Hematopoietic multipotent progenitor cell treated with erythropoietin and hydrocortisone succinate and interleukin-3 and kit ligand, for 15 days (in vitro differentiated cells): ENCODE measurements around the gene BARHL1.
"Not testable (repeated sequence)": the region's sequence is repeated elsewhere in the genome, so short reads cannot be mapped to it uniquely, and the experiment has no call there.

ENCODE experiments used
- DNase-seq: peaks from one replicate; pipeline ENCODE4 v3.0.0-alpha.2; 2015; ENCODE audit warnings: low spot score

The BARHL1 gene

DNA sequence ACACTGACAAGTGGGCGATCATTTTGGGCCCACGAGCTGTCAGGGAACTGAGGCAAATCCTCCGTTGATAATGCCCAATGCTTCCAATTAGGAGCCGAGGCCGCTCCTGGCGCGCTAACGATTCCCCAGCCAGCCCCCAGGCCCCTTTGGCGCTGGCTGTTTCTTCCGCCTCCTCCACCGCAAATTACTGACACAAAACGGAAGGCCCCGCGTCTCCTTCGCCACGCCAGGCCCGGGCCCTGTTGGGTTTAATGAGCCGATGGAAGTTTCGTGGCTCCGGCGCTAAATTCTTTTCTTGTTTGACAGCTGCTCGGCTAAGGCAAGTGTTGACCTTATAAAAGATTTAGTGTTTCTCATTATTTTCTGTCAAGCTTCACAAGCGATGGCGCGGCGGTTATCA, 25.7 kb upstream of the BARHL1 start:
- no peak for DNase-seq

DNA sequence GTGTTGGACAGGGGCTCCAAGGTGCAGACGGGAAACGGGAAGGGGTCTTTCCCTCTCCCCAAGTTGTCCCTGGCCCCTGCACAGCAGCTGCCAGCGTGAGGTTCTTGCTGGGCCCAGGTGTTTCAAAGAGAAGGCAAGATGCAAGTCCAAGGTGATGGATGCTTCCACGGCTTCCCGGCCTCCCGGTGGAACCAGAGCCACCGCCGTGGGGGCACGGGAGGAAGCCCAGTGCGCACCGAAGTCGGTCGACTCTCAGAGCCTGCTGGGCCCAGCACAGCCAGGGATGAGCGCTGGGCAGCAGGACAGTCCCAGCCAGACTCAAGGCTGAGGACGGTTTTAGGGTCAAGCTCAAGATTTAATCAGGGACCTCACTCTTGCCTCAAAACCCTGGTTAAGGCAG, 25.2 kb upstream of the BARHL1 start:
- DNase-seq = no peak

DNA sequence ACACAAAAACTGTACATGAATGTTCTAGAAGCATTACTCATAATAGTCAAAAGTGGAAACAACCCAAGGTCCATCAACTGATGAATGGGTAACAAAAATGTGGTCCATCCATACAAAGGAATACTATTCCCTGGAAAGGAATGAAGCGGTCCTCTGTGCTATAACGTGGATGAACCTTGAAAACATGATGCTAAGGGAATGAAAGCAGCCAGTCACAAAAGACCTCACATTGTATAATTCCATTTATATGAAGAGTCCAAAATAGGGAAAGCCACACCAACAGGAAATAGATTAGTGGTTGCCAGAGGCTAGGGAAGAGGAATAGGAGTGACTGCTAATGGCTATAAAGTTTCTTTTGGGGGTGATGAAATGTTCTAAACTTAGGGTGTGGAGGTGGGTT, 22.7 kb upstream of the BARHL1 start:
- no peak for DNase-seq

DNA sequence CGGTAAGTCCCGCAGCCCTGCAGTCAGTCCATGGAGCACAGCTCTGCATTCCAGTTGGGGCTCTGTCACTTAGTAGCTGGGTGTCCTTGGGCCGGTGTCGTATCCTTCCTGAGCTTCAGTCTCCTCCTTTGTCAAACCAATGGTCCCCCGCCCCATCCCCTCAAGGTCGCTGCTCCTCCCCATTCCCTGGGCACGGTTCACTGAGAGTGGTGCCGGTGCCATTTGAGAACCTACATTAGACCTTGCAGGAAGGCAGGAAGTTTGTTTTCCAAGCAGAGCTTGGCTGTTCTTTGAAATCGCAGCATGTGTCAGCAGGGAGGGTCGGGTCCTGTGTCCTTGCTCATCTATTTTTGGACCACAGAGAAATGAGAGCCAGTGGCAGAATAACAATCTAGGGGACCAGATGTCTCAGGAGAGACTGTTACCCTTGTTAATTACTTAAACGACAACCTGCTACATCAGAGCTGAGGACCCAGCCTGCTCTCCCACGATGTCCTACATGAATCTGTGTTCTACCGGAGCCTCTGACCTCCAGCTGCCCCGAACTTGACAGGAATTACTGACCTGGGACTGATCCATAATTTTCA, 21.7 kb upstream of the BARHL1 start:
- DNase-seq = no peak

DNA sequence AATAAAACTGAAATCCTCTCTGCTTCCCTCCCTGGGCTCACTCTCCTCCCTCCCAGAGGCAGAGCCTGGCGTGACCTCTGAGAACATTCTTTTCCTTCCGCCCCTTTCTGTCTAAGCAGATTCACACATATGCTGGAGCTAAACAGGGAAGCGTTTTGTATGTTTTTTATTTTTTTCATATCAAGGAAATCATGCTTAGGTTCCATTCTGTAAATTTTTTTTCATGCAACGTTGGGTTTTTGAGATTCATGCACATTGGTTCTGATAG, 20.2 kb upstream of the BARHL1 start:
- DNase-seq = no peak

DNA sequence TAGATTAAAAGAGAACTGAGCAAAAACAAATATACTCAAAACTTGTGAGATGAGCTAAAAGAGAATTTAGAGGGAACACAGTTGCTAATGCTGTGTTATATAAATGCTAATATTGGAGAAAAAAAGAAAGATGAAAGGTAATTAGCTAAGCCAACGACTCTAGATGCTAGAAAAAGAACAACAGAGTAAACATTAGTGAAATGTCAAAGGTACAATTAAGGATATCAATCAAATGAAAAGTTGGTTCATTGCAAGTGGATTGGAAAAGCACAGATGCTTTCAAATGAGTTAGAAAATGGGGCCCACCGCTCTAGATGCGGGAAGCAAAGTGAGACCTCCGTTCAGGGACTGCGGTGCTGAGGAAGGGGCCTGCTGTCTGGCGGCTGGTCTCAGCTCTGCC, 17.9 kb upstream of the BARHL1 start:
- DNase-seq = no peak

DNA sequence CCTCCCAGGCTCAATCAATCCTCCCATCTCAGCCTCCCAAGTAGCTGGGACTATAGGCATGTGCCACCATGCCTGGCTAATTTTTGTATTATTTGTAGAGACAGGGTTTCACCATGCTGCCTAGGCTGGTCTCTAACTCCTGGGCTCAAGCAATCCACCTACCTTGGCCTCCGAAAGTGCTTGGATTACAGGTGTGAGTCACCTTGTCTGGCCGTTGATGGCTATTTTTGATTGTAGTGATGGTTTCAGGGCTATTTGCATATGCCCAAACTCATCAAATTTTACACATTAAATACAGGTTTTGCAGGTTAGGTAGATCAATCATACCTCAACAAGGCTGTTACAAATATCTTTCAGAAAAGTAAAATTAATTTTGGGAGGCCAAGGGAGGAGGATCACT, 13.6 kb upstream of the BARHL1 start:
- not testable (repeated sequence) for DNase-seq

DNA sequence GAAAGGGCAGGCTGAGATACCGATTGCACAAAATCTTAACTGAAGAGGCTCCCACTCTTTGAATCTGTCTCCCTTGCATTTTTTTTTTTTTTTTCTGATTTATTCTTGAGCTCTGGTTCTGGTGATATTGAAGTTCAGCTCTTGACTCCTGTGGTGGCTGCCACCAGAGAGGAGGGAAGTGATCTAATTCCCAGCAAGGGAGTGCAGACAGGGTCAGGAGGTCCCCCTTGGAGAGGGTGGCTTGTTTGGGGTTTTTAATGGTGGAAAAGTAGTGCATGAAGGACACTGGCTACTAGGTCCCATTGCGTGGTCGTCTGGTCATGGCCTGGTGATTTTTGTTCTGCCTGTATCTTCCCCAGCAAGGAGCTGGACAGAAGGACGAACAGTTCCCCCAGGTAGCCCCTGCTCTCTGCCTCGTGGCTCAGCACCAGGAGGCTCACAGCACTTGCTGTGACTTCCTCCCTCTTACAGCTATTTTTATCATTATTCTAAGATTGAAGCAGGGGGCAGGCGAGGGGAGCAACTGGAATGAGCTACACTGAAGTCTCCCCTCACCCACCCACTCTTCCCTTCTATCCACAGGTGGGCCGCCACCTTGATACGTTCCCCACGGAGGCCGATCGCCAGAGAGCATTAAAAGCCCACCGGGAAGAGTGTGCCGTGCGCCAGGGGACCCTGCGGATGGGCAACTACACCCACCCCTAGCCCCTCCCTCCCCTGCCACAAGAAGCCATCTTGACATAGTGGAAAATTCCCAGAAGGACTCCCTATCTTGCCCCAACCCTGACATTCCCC, 10.4 kb upstream of the BARHL1 start:
- DNase-seq = no peak

DNA sequence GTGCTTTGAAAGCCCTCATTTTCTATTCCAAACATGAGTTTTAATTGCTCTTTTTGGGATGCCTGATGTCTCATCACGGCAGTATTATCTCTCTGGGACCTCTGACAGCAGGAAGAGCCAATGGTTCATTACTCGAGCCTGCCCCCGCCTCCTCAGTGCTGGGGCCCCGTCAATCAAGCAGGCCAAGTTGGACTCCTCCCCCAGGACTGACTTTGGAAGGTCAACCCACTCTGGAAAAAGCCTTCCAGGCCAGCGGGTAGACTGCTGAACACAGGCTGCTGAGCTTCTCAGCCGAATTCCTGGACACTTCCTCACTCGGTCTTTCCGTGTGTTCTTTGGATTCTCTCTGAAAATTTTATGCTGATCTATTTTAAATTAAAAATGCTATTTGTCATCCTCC, 9.5 kb upstream of the BARHL1 start:
- DNase-seq = no peak

DNA sequence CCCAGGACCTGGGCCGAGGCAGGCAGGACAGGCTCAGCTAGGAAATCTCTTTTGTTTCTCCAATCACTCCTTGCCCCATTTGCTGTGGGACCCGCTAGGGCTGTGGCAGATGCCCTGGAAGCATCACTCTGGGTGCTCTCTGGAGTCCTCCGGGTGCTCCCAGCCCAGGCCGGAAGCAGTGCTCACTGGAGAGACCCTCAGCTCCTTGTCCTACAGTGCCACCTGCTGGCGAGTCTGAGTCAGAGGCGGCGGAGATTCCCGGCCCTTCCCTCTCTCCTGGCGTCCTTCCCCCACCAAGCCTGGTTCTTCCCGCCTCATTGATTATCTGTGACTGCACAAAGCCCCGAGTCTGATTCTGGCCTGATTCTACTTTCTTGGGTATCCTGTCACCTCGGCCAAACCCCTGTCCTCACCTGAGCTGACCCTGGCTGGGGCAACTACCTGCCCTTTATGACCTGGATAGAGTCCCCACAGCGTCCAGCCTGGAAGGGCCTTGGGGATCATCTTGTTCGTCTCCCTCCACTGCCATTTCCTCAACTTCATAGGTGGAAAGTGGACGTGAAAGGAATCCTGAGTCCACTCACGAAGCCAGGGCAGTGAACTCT, 7.3 kb upstream of the BARHL1 start:
- peak; percentile 17 for DNase-seq

DNA sequence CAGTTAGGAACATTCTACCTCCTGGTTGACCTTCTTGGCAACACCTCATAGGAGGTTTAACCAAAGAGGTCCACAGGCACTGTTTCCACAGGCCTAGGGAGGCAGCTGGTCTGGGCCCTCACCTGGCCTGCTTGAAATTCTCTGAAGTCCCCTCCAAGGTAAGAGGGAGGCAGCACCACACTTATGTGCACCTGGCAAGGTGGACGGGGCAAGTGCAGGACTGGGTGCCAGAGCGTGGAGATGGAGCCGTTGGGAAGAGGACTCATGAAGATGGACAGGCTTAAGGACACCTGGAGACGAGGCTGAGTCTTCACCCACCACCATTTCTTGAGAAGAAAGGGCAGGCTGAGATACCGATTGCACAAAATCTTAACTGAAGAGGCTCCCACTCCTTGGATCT, 6.6 kb upstream of the BARHL1 start:
- DNase-seq = no peak

DNA sequence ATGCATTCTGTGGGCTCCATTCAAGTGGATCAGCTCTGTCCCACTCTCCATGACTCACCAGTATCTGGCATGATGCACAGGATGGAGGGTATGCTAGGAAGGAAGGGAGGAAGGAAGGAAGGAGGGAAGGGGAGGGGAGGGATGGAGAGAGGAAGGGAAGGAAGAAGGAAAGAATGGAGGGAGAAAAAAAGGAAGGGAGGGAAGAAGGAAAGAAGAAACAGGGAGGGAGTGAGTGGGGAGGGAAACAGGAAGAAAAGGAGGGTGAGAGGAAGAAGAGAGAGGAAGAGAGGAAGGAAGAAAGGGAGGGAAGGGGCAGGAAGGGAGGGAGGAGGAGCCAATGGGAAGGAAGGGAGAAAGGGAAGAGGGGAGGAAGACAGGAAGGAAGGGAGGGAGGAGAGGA, 5.3 kb upstream of the BARHL1 start:
- DNase-seq = no peak

DNA sequence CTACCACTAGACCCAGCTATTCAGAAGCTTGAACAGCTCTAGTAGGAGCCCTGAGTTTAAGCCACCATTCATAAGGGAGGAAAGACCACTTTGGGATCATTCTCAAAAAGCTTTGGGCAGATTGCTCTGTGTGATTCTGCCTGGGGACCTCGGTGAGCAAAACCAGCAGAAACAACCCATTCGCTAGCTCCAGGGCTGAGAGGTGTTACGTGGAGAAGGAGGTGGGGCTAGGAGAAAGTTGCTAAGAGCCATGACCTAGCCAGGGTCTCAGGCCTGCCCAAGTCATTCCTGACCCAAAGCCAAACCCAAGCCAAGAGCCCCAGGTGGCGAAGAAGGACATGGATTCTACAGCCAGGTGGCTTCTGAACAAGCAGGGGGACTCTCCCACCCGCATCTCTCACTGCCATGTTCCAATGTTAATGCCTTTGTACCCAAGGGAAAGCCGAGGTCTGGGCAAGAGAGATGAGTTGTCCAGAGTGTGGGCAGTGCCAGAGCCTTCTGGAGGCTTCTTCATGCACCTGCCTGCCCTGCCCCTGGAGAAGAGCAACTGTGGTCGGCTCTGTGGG, 4.0 kb upstream of the BARHL1 start:
- DNase-seq = no peak

DNA sequence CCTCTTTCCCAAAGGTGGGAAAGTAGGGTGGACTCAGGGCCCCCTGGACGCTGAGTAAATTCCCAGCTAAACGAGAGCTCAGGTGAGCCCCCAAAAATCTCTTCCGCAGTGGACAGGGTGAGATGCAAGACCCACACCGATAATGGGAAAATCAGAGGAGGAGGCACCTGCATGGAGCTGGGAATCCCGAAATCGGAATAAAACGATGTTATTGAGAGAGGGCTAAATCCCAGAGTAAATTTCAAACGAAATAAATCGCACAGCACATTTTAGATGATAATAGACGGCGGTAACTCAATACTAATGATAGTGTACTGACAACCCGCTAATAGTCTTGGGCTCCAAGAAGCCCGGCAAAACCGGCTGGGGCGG, 3.0 kb upstream of the BARHL1 start:
- DNase-seq = no peak

DNA sequence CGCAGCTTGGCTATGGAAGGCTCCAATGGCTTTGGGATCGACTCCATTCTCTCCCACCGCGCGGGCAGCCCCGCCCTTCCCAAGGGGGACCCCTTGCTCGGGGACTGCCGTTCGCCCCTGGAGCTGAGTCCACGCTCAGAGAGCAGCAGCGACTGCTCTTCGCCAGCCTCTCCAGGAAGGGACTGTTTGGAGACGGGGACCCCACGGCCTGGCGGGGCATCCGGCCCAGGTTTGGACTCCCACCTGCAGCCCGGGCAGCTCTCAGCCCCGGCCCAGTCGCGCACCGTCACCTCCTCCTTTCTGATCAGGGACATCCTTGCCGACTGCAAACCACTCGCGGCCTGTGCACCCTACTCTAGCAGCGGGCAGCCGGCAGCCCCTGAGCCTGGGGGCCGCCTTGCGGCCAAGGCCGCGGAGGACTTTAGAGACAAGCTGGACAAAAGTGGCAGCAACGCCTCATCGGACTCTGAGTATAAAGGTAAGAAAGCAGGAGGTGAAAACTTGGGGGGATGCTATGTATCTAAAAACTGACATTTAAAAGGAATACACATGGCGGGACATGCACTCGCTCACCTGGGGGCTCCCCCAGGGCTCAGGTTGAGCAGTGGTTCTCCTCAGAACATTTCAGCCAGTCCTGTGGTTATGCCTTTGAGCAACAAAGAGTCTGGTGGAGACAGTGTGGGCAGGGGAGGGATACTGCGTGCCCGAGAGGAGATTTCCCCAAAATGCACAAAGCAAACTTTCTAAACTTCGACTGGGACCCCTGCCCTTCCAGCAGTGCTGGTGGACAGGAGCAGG, 579 bp downstream of the BARHL1 start:
- DNase-seq = no peak

DNA sequence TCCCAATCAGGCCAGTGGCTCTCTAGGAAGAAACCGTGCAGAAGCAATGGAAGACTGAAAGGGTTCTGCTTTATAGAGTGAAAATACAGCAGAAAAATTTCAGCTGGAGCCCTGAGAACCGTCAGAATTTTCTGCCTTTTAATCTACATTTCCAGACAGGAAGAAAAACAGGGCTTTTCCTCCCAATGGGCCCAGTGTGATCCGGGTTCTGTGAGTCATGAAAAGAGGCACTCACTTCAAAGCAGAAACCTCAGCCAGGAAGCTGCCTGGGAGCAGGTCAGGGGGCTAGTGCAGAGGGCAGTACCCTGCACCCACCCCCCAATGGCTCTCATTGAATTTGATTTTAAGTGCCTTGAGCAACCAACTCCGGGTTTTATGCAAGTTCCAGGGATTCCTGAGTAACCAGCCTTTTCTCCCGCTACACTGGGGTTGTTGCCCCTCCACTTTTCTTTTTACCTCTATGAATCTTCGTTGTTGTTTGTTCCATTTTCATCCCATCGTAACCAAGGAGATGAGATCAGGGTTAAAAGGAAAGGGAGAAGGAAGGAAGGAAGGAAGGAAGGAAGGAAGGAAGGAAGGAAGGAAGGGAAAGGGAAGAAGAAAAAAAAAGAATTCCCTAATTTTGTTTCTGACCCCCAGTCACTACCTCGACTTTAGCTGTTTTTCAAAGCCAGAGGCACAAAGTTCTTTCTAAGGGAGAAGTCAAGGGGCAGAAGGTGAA, 1.3 kb downstream of the BARHL1 start:
- no peak for DNase-seq

DNA sequence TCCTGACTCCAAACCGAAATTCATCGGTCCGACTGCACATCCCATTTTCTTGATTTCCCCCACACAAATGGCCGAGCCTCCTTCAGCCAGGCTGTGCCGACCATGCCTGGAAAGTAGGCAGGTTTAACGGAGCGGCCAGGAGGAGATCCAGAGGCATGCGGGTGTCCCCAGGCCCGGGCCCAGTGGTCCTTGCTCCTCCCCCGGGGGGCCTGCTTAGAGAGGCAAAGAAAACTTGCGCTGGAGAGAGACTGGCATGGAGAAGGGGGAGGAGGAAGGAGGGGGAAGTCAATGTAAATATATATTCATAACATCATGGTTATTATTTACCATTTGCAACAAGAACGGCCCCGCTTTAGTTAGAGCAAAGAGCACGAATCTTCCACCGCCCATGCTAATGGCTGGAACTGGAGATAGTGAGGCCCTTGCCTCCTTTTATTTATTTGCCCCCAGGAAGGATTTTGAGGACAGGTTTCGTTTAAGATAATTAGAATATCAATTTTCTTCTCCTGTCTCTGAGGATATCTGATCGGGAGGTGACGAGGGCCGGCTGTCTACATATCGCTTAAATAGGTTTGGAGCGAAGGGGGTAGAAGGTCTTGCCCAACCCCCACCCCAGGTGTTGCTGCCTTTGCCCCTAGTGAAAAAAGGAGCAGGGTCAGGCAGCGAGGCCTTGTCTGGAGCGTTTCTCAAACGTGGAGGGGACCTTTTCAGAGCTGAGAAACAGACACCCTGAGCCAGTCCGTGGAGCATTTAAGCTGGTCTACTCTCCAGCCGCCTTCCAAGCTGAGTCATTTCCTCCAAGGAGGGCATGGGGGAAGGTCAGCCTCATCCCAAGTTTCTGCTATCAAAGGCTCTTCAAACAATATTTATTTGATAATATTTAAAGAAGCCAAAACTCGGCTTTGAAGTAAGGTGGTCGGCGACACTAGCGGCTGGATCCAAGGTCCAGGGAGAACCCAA, 2.5 kb downstream of the BARHL1 start:
- no peak for DNase-seq

DNA sequence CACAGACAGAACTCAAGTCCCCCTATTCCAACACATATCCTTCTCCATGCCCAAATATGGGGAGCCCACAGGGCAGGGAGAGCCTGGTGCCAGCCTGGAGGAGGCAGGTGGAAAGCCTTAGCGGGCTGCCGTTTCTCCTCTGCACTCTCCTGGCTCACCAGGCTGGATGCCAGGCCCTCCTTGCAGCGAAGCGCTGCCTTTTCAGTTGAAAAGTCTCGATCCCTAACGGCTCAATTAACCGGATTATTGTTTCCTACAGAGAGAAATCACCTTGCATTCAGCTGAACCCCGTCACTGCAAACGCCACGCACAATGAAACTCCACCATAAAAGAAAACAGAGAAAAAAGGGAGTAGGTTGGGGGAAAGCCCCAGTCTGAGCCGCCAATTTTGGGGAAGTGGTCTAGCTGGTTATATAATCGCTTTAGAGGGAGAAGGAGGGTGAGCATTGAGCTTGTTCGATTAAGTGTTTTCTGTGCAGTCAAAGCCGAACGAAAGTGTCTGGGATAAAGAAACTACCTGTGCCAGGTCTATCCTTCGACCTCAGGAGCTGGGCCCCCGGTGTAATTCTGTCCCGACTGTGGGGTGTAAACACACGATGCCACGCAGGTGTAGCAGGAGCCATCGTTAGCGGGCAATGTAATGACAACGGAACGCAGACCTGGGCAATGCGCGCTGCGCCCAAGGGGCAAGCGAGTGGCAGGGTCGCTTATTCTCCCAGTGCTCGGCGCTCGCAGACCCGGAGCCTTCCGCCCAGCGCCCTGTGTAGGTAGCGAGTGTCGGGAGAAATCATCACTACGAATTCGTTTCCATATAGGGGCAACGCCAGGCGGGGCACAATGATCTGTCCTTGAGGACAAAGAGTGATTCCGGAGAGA, 3.8 kb downstream of the BARHL1 start:
- no peak for DNase-seq

DNA sequence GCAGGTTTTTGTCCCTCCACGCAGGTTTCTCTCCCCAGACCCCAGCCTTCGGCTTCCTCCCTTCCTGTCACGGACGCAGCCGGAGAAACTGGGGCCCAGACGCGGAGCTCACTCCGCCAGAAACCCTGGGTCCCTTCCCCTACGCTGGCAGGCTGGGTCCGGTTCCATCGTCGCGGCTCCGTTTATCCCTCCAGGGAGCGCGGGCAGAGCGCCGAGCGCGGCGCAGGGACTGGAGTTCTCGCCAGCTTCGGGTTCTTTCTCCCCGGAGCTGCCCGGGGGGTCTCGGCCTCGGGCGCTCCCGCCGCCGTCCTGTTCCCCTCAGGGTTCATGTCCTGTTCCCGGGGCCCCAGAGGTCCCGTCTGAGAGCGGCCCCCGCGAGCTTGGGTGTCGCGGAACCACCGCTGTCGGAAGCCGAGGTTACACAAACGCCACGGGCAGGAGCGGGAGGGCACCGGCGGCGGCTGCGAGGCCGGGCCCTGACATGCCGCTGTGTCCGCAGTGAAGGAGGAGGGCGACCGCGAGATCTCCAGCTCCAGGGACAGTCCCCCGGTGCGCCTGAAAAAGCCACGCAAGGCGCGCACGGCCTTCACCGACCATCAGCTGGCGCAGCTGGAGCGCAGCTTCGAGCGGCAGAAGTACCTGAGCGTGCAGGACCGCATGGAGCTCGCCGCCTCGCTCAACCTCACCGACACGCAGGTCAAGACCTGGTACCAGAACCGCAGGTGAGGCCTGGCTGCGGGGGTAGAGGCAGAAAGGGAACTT, 4.6 kb downstream of the BARHL1 start:
- no peak for DNase-seq
